Mesothelial cell of epicardium (in vitro differentiated cells): ENCODE measurements around the gene DCST1. TPM values are rescaled to one million over a fixed set of nuclear protein-coding genes. Genes with fewer than 3 reads are reported as not detected.

Experiments used
- DNase-seq, 2 experiments: peaks; one replicate each; pipeline ENCODE4 v3.0.0; 2021; ENCODE audit warnings: low spot score in 2 of 2; ENCODE audit not compliant: unreplicated experiment in 2 of 2
- H3K27ac Mint-ChIP-seq: 2 replicates; pipeline ENCODE4 v1.8.0; 2021; ENCODE audit warnings: mixed read lengths
- H3K27me3 Mint-ChIP-seq: 2 replicates; pipeline ENCODE4 v1.8.0; 2021; ENCODE audit warnings: low read depth, mixed read lengths
- H3K36me3 Mint-ChIP-seq: 2 replicates; pipeline ENCODE4 v1.8.0; 2021; ENCODE audit warnings: mixed read lengths
- H3K4me1 Mint-ChIP-seq: 2 replicates; pipeline ENCODE4 v1.8.0; 2021; ENCODE audit warnings: mixed read lengths
- H3K4me3 Mint-ChIP-seq: 2 replicates; pipeline ENCODE4 v1.8.0; 2021; ENCODE audit warnings: mild to moderate bottlenecking, moderate library complexity, mixed read lengths
- H3K9me3 Mint-ChIP-seq: 2 replicates; pipeline ENCODE4 v1.8.0; 2021; ENCODE audit warnings: mixed read lengths
- total RNA-seq: library from RNA; stranded (reverse); gene quantifications from 3 replicates; pipeline ENCODE4 v1.2.1, GENCODE V29; 2021
- TF ChIP-seq, protein P1 (sequence below): fragments of 200-600 bp; sonication (generic); IDR thresholded peaks from one replicate; pipeline ENCODE4 v1.5.0; 2021; ENCODE audit warnings: antibody characterized with exemption; ENCODE audit not compliant: unreplicated experiment

The DCST1 gene
- total RNA-seq, 1 donor from 2014 or later: 0.58 TPM

DNA sequence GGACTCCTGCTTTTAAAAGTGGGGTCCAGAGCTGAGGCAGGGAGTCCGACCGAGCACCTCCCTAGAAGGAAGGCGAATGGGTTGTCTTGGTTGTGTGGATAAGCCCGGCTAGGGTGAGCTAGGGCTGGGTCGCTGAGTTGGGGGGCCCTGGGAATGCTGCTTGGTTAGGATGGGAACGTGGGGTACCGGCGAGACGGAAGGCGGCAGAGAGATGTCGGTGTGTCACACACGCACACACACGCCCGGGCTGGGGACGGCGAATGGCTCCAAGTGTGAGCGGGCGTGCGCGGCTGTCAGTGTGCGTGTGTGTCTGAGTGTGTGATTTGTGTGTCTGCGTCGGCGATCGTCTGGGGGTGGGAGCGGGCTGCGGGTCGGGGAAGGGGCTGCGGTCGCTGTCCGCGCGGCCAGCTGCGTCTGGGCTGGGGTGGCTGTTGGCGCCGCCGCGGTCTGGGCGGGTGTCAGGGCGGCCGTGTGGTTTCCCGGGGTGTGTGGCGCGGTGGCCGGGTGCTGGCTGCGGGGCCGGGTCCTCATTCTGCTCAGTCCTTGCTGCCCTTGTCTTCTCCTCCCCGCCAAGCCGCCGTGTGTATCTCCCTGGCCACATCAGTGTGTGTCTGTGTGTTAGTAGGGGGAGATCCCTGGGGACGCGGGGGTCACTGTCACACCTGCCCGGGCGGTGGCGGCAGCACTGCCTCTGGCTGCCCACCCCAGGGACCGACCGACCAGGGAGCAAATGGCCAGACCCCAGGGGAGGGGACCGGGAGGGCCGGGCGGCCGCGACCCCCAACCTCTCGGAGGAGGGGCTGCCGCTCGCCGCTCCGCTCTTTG, 46.1 kb downstream of the DCST1 start:
- peaks cover 43% of the 10 kb centered on the region for H3K4me1 Mint-ChIP-seq
- H3K36me3 Mint-ChIP-seq: no peaks in the 10 kb centered on the region
- peak overlapping the region; percentile 14 for H3K27ac Mint-ChIP-seq
- no peak for DNase-seq
- peak overlapping the region; percentile 81 for H3K4me3 Mint-ChIP-seq
- H3K27me3 Mint-ChIP-seq: peaks cover 43% of the 10 kb centered on the region
- TF ChIP-seq, protein P1, sequence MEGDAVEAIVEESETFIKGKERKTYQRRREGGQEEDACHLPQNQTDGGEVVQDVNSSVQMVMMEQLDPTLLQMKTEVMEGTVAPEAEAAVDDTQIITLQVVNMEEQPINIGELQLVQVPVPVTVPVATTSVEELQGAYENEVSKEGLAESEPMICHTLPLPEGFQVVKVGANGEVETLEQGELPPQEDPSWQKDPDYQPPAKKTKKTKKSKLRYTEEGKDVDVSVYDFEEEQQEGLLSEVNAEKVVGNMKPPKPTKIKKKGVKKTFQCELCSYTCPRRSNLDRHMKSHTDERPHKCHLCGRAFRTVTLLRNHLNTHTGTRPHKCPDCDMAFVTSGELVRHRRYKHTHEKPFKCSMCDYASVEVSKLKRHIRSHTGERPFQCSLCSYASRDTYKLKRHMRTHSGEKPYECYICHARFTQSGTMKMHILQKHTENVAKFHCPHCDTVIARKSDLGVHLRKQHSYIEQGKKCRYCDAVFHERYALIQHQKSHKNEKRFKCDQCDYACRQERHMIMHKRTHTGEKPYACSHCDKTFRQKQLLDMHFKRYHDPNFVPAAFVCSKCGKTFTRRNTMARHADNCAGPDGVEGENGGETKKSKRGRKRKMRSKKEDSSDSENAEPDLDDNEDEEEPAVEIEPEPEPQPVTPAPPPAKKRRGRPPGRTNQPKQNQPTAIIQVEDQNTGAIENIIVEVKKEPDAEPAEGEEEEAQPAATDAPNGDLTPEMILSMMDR: no peak
- H3K9me3 Mint-ChIP-seq: no peaks in the 10 kb centered on the region

DNA sequence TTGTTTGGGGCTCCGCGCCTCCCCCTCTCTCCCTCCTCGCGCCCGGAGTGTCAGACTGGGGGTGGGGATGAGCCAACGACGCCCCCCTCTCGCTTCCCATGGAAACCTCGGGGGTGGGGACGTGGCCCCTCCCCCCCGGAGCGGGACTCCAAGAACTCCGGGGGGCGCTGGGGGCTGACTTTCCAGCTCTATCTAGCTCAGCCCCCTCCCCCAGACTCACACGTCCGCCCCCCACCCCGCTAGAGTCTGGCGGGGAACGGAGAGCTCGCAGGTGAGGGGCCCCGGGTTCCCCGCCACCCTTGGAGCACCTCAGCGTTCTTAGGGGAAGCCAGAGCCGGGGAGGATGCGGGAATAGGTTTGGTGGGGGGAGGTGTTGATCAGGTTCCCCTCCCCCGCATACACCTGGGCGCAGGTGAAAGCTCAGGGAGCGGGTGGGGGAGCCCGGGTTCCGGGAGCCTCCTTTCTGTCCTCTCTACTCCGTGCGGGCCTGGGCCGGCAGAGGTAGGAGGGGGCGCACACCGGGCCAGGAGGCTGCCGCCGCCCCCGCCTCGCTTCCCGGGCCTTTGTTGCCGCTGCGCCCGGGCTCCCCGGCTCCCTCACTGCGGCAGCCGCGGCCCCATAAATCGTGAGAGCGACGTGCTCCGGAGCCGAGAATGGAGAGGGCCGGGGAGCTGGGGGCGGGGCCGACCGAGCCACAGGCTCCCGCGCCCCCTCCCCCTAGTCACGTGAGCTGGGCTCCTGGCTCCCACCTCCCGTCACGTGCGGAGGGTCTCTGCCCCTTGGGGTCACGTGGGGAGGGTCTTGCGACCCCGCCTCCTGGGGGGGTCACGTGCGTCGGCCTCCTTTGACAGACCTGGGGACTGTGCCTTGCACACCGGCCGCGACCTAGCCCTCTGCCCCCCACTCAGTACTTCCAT, 46.9 kb downstream of the DCST1 start:
- Mint-ChIP-seq H3K27me3 (peaks cover 42% of the 10 kb centered on the region), H3K4me1 (peaks cover 49% of the 10 kb centered on the region)

DNA sequence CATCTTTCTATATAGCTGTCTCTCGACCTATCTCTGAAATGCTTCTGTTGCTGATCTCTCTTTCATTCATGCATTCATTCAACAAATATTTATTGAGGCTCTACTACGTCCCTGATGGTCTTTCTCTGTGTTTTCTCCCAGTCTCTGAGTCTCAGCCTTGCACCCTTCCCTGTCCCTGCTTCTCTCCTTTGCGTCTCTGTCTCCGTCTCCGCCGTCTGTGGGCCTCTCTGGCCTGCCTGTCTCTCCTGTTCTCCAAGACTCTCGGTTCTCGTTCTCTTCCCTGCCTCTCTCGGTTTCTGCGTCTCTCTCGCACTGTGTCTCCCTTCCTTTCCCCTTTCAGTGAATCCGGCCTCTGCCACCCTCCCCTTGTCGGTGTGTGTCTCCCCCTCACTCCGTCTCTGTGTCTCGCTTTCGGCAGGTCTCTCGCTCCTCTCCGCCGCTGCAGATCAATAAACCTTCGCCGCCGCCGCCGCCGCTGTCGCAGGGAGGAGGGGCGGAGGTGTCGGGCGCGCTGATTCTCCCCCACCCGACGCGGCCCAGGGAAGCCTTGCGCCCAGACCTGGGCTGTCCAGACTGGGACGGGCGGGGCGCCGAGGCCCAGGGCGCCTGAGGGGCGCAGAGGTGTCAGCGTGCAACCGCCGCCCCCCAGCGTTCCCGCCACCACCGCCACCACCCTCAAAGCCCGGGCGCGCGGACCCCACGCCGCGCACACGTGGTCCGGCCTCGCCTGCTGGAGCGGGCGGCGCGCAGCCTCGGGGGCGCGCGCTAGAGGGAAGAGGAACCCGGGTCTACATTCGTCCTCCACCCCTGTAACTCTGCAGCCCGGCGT, 48.1 kb downstream of the DCST1 start:
- Mint-ChIP-seq H3K36me3 (no peaks in the 10 kb centered on the region), H3K4me3 (peak overlapping the region; percentile 81), H3K9me3 (no peaks in the 10 kb centered on the region), H3K4me1 (peaks cover 53% of the 10 kb centered on the region), H3K27ac (peak overlapping the region; percentile 32), H3K27me3 (peaks cover 41% of the 10 kb centered on the region)
- TF ChIP-seq, protein P1: no peak
- no peak for DNase-seq

More for the DNA sequence above, 46.9 kb downstream of the DCST1 start:
- peak overlapping the region; percentile 19 for H3K27ac Mint-ChIP-seq
- peak overlapping the region; percentile 81 for H3K4me3 Mint-ChIP-seq
- no peaks in the 10 kb centered on the region for H3K36me3 Mint-ChIP-seq
- TF ChIP-seq, protein P1: no peak
- peak; percentile 82 to 85 for DNase-seq
- no peaks in the 10 kb centered on the region for H3K9me3 Mint-ChIP-seq

GRCh38 chr1:155082301-155083051, 48.9 kb downstream of the DCST1 start:
- TF ChIP-seq, protein P1: no peak
- H3K4me1 Mint-ChIP-seq: peaks cover 52% of the 10 kb centered on the region
- no peaks in the 10 kb centered on the region for H3K36me3 Mint-ChIP-seq
- no peak for DNase-seq
- H3K27me3 Mint-ChIP-seq: peaks cover 41% of the 10 kb centered on the region
- H3K4me3 Mint-ChIP-seq: peak overlapping the region; percentile 55
- no peaks in the 10 kb centered on the region for H3K9me3 Mint-ChIP-seq
- H3K27ac Mint-ChIP-seq: no peak overlapping the region
